Cardiac muscle cell (in vitro differentiated cells and primary cell): ENCODE data around the gene SOX2. TPM values are rescaled to one million over a fixed set of nuclear protein-coding genes. Genes with fewer than 3 reads are reported as not detected.

Experiments used
- DNase-seq, 2 donors: peaks; one replicate each; pipeline versions ENCODE4 v3.0.0 to v3.0.0-alpha.2; 2010 to 2017; ENCODE audit warnings: low read depth in 1 of 2, low spot score in 1 of 2
- H3K27ac ChIP-seq: fragments of 200-600 bp; sonication (generic); 2 replicates; pipeline ENCODE4 v1.5.1; 2016
- H3K27me3 ChIP-seq: fragments of 200-600 bp; sonication (generic); 2 replicates; pipeline ENCODE4 v1.6.0; 2016; ENCODE audit warnings: control low read depth
- H3K36me3 ChIP-seq: fragments of 200-600 bp; sonication (generic); 2 replicates; pipeline ENCODE4 v1.5.1; 2016; ENCODE audit warnings: control low read depth
- H3K4me1 ChIP-seq: fragments of 200-600 bp; sonication (generic); 2 replicates; pipeline ENCODE4 v1.8.1; 2017; ENCODE audit warnings: low read depth, mild to moderate bottlenecking, mixed run types
- H3K4me3 ChIP-seq: fragments of 200-600 bp; sonication (generic); 2 replicates; pipeline ENCODE4 v1.5.1; 2016; ENCODE audit warnings: mild to moderate bottlenecking
- H3K9me3 ChIP-seq: fragments of 200-600 bp; sonication (generic); 2 replicates; pipeline ENCODE4 v1.5.1; 2017; ENCODE audit warnings: low read depth, mild to moderate bottlenecking, control low read depth
- CTCF ChIP-seq: IDR thresholded peaks from 2 replicates; pipeline ENCODE4 v1.5.1; 2012; ENCODE audit warnings: low read depth, mild to moderate bottlenecking, low read length
- polyA plus RNA-seq: library from polyadenylated mRNA; unstranded; fragments of >200 nt; fragmentation: Nextera tagmentation; extraction: Ambion mirVana; gene quantifications from 2 replicates; pipeline ENCODE4 v1.2.1, GENCODE V29; 2016
- total RNA-seq: library from RNA; depleted of rRNA; stranded (reverse); fragments of >200 nt; gene quantifications from 2 replicates; pipeline ENCODE4 v1.2.3, GENCODE V29; 2016

Gene SOX2
- total and polyA plus RNA-seq, 2 experiments from 2014 or later: 0.18 TPM; not detected in 1

- Histone ChIP-seq H3K4me1 (no peaks in the 10 kb centered on the region), H3K27me3 (peaks cover 43% of the 10 kb centered on the region), H3K4me3 (no peak overlapping the region), H3K9me3 (no peaks in the 10 kb centered on the region), H3K36me3 (no peaks in the 10 kb centered on the region), H3K27ac (no peak overlapping the region)
- no peak for TF ChIP-seq CTCF
- no peak for DNase-seq
These were observed 21.0 kb upstream of the SOX2 start for GRCh38 chr3:181690769-181691168.

GRCh38 chr3:181691901-181692300 lies 19.8 kb upstream of the SOX2 start:
- TF ChIP-seq CTCF: no peak
- no peak overlapping the region for H3K4me3 ChIP-seq
- DNase-seq: no peak
- H3K27me3 ChIP-seq: peaks cover 55% of the 10 kb centered on the region
- H3K9me3 ChIP-seq: no peaks in the 10 kb centered on the region
- H3K27ac ChIP-seq: no peak overlapping the region
- H3K36me3 ChIP-seq: no peaks in the 10 kb centered on the region
- H3K4me1 ChIP-seq: no peaks in the 10 kb centered on the region

GRCh38 chr3:181692311-181693145 lies 19.2 kb upstream of the SOX2 start:
- TF ChIP-seq CTCF: no peak
- Histone ChIP-seq H3K27ac (no peak overlapping the region), H3K27me3 (peaks cover 61% of the 10 kb centered on the region), H3K4me3 (no peak overlapping the region), H3K36me3 (no peaks in the 10 kb centered on the region), H3K9me3 (no peaks in the 10 kb centered on the region), H3K4me1 (no peaks in the 10 kb centered on the region)
- DNase-seq: no peak

GRCh38 chr3:181693280-181693679 lies 18.4 kb upstream of the SOX2 start:
- no peak for TF ChIP-seq CTCF
- H3K4me3 ChIP-seq: no peak overlapping the region
- no peaks in the 10 kb centered on the region for H3K4me1 ChIP-seq
- peaks cover 68% of the 10 kb centered on the region for H3K27me3 ChIP-seq
- DNase-seq: no peak
- H3K9me3 ChIP-seq: no peaks in the 10 kb centered on the region
- no peaks in the 10 kb centered on the region for H3K36me3 ChIP-seq
- H3K27ac ChIP-seq: no peak overlapping the region

- H3K27me3 ChIP-seq: peaks cover 86% of the 10 kb centered on the region
- peak; percentile 42 to 68 for DNase-seq
These were observed 16.7 kb upstream of the SOX2 start for GRCh38 chr3:181694805-181695660.

More at GRCh38 chr3:181694805-181695660, 16.7 kb upstream of the SOX2 start:
- H3K9me3 ChIP-seq: no peaks in the 10 kb centered on the region
- no peaks in the 10 kb centered on the region for H3K36me3 ChIP-seq
- H3K27ac ChIP-seq: no peak overlapping the region
- no peaks in the 10 kb centered on the region for H3K4me1 ChIP-seq
- peak; percentile 31 for TF ChIP-seq CTCF
- H3K4me3 ChIP-seq: peak overlapping the region; percentile 29
